Epithelial cell of esophagus (primary cell): ENCODE measurements around the gene PXN.

Source experiments
- DNase-seq: peaks from one replicate; pipeline ENCODE4 v3.0.0; 2010; ENCODE audit warnings: low read depth
- H3K4me3 ChIP-seq: 2 replicates; pipeline ENCODE4 v1.5.1; 2011; ENCODE audit warnings: mild to moderate bottlenecking, low read length, control low read depth
- CTCF ChIP-seq: IDR thresholded peaks from 2 replicates; pipeline ENCODE4 v1.5.1; 2011; ENCODE audit warnings: low read depth, mild to moderate bottlenecking, low read length, control low read depth, inconsistent platforms; ENCODE audit not compliant: insufficient read depth; ENCODE audit errors: missing control alignments

PXN gene

GRCh38 chr12:120222288-120222832 is 43.2 kb downstream of the PXN start:
- no peak overlapping the region for H3K4me3 ChIP-seq
- no peak for DNase-seq
- TF ChIP-seq CTCF = no peak

- no peak for TF ChIP-seq CTCF
- no peak overlapping the region for H3K4me3 ChIP-seq
- no peak for DNase-seq
These were observed 44.0 kb downstream of the PXN start for GRCh38 chr12:120221576-120221900.

- no peak overlapping the region for H3K4me3 ChIP-seq
- no peak for DNase-seq
- TF ChIP-seq CTCF = no peak
These were observed 44.5 kb downstream of the PXN start for GRCh38 chr12:120220838-120221575.

GRCh38 chr12:120218680-120219606 is 46.6 kb downstream of the PXN start:
- no peak for DNase-seq
- H3K4me3 ChIP-seq = no peak overlapping the region
- no peak for TF ChIP-seq CTCF

GRCh38 chr12:120216742-120217605 is 48.6 kb downstream of the PXN start:
- H3K4me3 ChIP-seq = no peak overlapping the region
- DNase-seq = no peak
- TF ChIP-seq CTCF = no peak

- TF ChIP-seq CTCF = no peak
- DNase-seq = no peak
- no peak overlapping the region for H3K4me3 ChIP-seq
These were observed 49.5 kb downstream of the PXN start for GRCh38 chr12:120215766-120216735.
